GM19238 (cell line): ENCODE measurements around the gene THRB.
"Not testable (repeated sequence)": the region's sequence is repeated elsewhere in the genome, so short reads cannot be mapped to it uniquely, and the experiment has no call there.

ENCODE experiments used
- DNase-seq: peaks from one replicate; pipeline ENCODE4 v3.0.0; 2011; ENCODE audit warnings: low spot score; ENCODE audit not compliant: insufficient read length

The THRB gene

DNA sequence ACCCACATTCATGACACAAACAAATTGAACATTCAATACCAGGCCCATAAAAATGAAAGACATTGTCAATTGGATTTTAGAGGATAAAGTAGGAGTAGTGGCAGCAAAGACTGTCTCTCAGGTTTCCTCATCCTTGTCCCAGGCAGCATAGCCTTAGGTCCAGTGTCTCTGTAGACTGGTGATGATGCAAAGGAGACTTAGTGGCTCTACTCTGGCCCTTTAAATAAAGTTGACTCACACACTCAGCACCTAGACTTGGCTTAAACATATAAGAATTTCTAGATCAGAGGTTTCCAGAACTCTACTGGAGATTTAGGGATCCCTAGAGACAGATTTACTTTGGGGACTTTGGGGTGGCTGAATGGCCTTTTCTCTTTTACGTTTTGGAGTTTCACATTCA lies 382.9 kb downstream of the THRB start:
- DNase-seq = no peak

DNA sequence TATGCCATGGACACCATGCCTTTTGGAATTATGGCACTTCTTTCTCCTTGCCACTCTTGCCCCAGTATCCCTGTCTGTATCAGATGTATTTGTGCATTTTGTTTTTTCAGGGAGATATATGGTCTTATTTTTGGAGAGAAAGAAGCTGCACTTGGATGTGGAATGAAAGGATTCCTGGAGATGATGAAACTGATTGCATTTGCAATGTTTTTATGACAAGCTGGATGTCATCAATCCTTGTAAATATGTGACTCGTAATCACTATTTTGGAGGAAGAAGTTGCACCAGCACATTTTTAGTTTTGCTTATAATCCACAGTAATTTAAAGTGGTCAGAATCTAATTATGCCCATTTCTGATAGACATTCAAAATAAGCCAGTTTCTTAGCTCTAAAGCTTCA lies 384.6 kb downstream of the THRB start:
- DNase-seq = no peak

DNA sequence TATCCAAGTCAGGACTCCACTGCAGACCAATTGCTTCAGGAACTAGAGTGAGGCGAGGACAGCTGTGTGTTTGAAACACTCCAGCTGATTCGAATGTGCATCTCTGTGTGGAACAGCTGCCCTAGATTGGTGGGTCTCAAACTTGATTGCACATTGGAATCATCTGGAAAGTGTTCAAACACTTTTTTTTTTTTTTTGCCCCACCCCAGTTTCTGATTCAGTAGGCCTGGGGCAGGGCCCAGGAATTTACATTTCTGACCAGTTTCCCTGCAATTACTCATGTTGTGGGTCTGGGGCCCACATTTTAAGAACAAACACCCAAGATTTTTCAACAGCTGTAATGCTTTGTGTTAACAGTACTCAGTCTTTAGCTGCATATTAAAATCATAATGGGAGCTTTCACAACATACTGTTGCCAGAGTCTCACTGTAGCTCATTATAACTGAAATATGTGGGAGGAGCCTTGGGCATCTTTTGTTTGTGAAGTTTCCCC lies 392.9 kb downstream of the THRB start:
- DNase-seq = no peak

DNA sequence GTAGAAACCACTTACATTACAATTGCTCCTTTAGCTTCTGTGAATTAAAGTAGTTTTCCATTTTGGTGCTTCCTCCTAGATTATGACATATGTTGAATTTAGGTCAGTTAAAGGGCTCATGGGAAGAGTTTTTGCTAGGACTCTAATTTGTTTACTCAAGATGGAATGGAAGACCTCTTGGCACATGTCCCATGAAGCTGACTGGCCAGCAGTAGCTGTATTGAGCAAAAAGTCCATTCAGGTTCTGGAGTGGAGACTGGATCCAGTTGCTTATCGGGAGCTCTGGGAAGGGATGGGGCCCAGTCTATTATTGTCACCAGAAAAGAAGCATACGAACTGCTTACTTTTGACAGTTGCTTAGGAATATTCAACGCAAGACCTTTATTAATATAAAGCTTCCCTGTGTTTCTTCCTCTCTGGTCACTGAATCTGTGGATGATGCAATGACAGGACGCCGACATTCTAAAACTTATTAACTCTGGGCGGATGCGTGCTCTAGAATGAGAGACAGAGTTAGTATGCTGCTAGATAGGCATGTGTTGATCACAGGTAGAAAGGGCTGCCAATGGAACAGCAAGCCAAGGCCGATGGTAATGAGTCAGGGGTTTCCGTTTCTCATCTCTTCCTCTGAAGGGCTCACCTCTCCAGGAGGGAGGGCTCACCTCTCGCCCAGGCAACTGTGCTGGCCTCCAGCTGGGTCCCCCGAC lies 393.8 kb downstream of the THRB start:
- no peak for DNase-seq

DNA sequence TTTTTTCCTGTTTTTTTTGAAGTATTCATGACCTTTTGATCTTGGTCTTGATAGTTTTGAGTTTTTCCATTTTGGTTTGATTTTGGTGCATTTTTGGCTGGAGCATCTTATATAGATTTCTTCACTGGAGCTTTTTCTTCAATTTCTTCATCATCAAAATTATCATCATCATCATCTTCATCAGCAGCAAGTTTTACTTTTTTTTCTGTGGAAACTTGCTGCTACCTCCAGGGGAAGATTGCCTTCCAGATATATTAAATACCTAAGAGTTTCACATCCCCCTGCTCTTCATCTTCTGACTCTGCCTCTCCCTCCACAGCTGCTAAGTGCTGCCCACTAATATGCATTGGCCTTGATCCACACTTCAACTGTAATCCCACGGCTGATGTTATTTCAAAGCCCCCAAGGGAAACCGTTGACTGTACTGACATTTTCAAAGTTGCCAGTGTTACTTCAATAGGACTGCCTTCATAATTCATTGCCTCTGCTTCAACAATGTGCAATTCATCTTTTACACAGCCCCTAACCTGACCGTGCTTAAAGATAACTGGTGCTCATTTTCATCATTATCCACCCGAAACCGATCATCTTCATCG lies 397.9 kb downstream of the THRB start:
- DNase-seq = no peak

DNA sequence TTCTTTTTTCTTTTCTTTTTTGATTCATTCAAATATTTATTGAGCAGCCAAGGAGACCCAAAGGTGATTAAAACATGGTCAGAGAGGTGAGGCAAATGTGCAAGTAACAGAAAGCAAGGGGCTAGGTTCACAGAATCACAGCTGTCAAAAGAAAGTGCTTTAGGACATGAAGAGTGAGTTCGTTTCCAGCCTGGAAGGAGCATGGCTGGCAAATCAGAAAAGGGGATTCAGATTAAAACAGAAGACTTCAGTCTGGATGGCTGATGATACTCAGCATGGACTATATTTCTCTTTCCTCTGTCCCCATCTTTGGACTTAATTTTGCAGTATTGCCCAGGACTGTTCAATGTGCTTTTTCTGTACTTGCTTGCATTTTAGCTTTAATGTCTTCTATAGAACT lies 398.4 kb downstream of the THRB start:
- no peak for DNase-seq

DNA sequence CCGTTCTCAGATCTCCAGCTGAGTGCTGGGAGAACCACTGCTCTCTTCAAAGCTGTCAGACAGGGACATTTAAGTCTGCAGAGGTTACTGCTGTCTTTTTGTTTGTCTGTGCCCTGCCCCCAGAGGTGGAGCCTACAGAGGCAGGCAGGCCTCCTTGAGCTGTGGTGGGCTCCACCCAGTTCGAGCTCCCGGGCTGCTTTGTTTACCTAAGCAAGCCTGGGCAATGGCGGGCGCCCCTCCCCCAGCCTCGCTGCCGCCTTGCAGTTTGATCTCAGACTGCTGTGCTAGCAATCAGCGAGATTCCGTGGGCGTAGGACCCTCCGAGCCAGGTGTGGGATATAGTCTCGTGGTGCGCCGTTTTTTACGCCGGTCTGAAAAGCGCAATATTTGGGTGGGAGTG lies 399.8 kb downstream of the THRB start:
- not testable (repeated sequence) for DNase-seq

DNA sequence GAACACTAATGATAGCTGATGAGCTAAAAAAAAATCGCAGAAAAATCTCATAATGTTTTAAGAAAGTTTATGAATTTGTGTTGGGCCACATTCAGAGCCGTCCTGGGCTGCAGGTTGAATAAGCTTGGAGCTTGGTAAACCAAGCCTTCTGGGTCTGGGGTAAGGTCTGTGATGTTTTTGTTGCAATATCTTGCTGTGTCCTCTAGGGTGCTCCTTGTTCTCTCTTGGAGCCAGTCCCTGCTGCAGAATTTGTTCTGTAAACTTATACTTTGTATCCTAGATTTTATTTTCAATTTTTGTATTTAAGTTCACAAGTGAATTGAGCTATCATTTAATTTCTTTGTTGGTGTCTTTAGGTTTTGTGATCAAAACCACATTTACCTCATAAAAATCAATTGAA lies 405.9 kb downstream of the THRB start:
- peak; percentile 4 for DNase-seq

DNA sequence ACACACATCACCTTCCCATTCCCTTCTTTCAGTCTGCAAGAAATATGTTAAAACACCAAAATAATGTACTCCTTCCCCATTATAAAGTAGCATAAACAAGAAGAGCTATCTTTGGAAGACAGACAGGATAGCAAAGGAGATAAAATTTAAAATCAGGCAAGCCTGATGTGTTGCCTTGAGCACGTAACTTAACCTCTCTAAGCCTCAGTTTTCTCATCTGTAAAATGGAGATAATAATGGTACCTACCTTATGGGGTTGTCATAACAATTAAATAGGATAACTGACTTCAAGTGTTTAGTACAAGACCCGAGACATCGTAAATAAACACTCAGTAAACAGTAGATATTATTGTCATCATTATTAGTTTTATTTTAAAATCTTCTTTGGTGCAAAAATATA lies 407.2 kb downstream of the THRB start:
- DNase-seq = no peak

DNA sequence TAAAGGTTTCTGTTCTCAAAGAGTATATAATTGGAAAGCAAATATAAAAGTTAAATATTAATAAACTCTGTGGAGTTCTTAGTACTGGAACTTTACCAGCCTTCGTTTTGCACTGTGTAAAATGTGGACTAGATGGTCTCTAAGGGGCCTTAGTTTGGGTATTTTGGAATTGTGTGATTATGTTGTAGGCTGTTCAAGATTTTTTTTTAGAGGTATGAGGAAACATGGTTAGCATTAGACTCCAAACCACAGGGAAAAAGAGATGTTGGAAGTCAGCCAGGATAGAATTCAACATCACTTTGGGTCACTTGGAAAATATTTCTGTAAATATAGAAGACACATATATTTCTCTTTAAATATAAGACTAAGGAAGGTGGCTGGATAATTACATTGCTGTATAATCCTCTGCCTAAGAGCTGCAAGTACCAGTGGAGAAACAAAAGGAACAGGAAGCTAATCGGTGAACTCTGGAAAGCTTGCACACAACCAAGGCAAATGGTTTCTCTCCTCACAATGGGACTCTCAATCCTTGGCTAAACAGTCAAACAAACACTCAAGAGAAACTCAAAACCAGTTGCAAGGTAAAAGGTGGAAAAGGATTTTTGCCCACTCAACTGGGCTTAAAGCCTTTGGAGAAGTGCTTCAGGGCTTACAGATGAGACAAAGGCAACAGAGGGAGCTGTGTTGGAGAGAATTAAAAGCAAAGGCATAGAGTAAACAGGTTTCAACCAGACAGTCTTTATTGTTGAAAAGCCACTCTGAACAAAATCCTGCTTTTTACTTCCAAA lies 407.8 kb downstream of the THRB start:
- DNase-seq = no peak

DNA sequence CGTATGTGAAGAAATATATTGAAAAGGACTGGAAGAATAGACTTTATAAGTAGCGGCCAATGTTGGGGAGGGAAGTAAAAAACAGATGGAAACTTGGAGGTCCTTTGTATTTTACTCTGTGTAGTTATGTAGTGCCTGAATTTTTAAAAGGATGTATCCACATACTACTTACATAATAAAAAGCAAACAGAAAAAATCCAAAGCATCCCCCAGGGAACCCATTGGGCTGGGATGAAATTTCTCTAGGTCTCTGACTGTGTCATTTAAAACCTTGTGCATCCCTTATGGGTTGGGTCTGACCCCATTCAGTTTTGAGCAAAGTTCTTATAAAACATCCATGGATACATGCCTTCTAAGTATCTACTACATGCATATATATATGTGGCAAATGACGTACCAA lies 408.4 kb downstream of the THRB start:
- DNase-seq = no peak

DNA sequence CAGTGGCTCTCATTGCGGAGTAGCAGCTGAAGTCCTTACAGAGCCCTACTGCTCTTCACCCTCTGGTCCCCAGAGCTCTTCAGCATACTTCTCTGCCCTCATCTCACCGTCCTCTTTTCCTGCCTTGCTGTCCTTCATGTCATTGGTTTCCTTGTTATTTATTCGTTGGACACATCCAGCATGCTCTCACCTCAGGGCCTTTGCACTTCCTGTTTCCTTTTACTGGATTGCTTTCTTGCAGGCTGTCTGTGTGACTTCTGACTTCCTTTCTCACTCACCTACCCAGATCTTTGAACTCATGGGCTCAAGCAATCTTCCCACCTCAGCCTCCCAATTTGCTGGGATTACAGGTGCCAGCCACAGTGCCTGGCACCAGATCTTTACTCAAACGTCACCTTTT lies 422.5 kb downstream of the THRB start:
- DNase-seq = no peak

DNA sequence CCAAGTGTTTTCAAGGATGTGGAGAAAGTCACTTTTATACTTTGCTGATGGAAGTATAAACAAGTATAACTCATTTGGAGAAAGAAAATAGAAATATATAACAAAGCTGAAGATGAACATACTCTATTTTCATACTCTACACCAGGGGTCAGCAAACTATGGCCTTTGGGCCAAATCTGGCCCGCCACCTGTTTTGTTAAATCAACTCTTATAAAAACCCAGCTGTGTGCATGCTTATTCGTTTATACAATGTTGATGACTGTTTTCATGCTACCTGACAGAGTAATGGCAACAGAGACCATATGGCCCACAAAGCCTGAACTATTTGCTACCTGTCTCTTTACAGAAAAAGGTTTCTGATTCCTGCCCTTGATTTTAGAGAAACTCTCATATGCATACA lies 425.6 kb downstream of the THRB start:
- no peak for DNase-seq

DNA sequence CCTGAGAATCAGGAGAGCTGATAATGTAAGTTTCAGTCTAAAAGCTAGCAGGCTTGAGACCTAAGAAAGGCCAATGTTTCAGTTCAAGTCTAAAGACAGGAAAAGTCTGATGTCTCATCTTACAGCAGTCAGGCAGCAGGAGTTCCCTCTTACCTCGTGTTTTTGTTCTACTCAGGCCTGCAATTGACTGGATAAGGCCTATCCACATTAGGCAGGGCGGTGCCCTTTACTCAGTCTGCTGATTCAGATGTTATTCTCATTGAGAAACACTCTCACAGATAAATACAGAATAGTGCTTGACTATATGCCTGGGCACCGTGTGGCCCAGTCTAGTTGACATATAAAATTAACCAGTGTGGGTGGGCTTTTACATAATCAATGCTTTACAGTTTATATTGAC lies 427.2 kb downstream of the THRB start:
- no peak for DNase-seq
